DOHH2 (cell line): ENCODE data around the gene HCK.

ENCODE experiments used
- EZH2phosphoT487 ChIP-seq: fragments of 200-600 bp; sonication (generic); IDR thresholded peaks from 2 replicates; pipeline ENCODE4 v1.6.1; 2017; ENCODE audit warnings: borderline replicate concordance, mild to moderate bottlenecking, antibody characterized with exemption, low read length, moderate library complexity, mixed read lengths
- TF ChIP-seq, protein P1 (sequence below): fragments of 200-600 bp; sonication (generic); IDR thresholded peaks from one replicate; pipeline ENCODE4 v1.5.1; 2014; ENCODE audit warnings: antibody characterized with exemption, mild to moderate bottlenecking, low read depth, low read length; ENCODE audit not compliant: poor library complexity, severe bottlenecking

DNA sequence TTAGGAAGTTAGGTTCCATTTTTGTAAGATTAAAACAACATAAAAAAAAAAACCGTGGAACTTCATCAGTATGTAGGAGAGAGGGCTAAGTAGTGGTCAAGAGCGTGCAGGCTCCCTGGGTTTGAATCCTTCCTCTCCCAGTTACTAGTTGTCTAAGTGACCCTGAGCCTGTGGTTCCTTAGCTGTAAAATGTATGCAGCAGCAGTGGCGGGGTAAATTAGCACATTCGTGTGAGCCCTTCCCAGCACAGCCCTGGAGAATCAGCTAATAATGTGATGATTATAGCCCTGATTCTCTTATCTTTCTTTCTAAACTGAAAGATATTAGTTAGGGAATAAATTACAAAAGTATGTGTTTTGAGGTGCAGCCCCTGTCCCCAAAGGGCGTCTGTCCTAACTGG, 90.0 kb downstream of the HCK start:
- TF ChIP-seq, protein P1, sequence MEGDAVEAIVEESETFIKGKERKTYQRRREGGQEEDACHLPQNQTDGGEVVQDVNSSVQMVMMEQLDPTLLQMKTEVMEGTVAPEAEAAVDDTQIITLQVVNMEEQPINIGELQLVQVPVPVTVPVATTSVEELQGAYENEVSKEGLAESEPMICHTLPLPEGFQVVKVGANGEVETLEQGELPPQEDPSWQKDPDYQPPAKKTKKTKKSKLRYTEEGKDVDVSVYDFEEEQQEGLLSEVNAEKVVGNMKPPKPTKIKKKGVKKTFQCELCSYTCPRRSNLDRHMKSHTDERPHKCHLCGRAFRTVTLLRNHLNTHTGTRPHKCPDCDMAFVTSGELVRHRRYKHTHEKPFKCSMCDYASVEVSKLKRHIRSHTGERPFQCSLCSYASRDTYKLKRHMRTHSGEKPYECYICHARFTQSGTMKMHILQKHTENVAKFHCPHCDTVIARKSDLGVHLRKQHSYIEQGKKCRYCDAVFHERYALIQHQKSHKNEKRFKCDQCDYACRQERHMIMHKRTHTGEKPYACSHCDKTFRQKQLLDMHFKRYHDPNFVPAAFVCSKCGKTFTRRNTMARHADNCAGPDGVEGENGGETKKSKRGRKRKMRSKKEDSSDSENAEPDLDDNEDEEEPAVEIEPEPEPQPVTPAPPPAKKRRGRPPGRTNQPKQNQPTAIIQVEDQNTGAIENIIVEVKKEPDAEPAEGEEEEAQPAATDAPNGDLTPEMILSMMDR: no peak
- no peak for TF ChIP-seq EZH2phosphoT487
